HK-2 (cell line): ENCODE measurements around the gene HCN2.

Source experiments
- DNase-seq: peaks from one replicate; pipeline ENCODE4 v3.0.0-alpha.2; 2018; ENCODE audit not compliant: unreplicated experiment

Gene HCN2

GRCh38 chr19:589693-590395 lies at the start of gene HCN2:
TSS of gene HCN2 (plus strand) at chr19:589881. CDS start at chr19:589946, 65 bp downstream.
- DNase-seq, result no peak

GRCh38 chr19:540867-541637 lies 48.6 kb upstream of the HCN2 start:
- no peak for DNase-seq

- DNase-seq, result no peak
These were observed 48.0 kb upstream of the HCN2 start for GRCh38 chr19:541699-542098.

GRCh38 chr19:542173-542866 lies 47.4 kb upstream of the HCN2 start:
- DNase-seq, result no peak

- DNase-seq, result no peak
These were observed 45.6 kb upstream of the HCN2 start, which contains the start of gene GZMM for GRCh38 chr19:543910-544608. TSS of gene GZMM (plus strand) at chr19:544053. CDS start at chr19:544072, 19 bp downstream.

- no peak for DNase-seq
These were observed 42.6 kb upstream of the HCN2 start for GRCh38 chr19:547117-547516.

GRCh38 chr19:547836-548720 lies 41.6 kb upstream of the HCN2 start:
- no peak for DNase-seq

- no peak for DNase-seq
These were observed 40.5 kb upstream of the HCN2 start for GRCh38 chr19:548886-549830.

GRCh38 chr19:554817-555216 lies 34.9 kb upstream of the HCN2 start:
- no peak for DNase-seq

- DNase-seq, result no peak
These were observed 34.2 kb upstream of the HCN2 start for GRCh38 chr19:555474-555808.

GRCh38 chr19:556611-557382 lies 32.9 kb upstream of the HCN2 start:
- DNase-seq, result no peak

GRCh38 chr19:558770-559439 lies 30.8 kb upstream of the HCN2 start:
- no peak for DNase-seq

GRCh38 chr19:560121-560520 lies 29.6 kb upstream of the HCN2 start:
- DNase-seq, result no peak

GRCh38 chr19:566403-566802 lies 23.3 kb upstream of the HCN2 start:
- DNase-seq, result no peak

- DNase-seq, result no peak
These were observed 22.8 kb upstream of the HCN2 start for GRCh38 chr19:566844-567243.

GRCh38 chr19:567296-567900 lies 22.3 kb upstream of the HCN2 start:
- DNase-seq, result no peak

GRCh38 chr19:570251-570686 lies 19.4 kb upstream of the HCN2 start:
- DNase-seq, result no peak

GRCh38 chr19:570937-571565 lies 18.6 kb upstream of the HCN2 start:
- DNase-seq, result peak; percentile 65
